MV-4-11 (cell line): Measurements from ENCODE around the gene DNASE1L1.

Source experiments
- DNase-seq: peaks from one replicate; lab custom pipeline; 2025; lab: John Stamatoyannopoulos, UW

The DNASE1L1 gene

DNA sequence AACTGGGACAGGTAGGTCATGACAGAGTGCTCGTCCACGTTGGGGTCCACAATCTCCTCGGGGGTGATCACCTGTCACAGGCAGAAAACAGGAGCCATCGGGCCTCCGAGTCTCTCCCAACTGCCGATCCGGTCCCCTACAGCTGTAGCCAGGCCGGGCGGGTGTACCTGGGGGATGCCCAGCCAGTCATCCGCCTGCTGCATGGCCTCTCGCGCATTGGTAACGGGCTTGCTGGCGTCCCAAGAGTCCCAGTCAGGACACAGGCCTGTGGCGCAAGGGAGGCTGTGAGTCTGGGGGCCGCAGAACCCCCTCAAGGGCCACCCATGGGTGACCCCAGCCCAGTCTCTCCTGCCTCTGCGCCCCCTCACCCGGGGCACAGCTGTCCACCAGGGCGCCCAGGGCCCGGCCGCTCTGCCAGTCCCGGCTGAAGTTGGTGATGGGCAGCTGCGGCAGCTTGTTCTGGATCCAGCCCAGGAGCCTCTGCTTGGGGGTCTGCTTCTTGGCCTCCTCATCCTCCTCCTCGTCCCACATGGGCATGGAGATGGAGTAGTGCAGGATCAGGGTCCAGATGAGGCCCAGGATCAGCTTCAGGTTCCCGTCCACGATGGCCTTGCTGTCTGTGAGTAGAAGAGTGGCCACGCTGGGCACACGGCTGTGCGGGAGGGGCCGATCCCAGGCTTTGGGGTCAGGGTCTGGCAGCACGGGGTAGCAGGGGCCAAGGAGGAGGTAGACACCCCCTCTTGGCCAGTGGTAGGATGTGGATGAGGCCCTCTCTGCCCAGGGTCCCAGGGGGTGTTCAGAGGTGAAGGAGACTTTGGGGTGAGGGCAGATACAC, 41.4 kb downstream of the DNASE1L1 start:
- DNase-seq: no peak

DNA sequence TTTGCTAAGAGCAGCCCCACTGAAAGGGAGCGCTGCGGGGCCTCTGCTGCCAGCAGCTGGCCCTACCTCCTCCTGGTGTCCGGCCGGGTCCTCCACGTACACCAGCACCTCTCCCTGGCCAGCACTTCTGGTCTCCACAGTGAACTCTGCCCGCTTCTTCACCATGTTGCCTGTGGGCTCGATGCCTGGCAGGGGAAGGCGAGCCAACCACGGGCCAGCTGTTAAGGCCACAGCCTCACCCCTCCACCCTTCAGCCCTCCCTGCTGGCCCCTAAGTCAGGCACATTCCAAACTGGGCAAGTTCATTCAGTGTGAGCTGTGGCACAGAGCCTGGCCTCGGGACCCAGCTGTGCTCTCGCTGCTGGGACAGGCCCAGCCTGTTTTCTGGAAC, 42.4 kb downstream of the DNASE1L1 start:
- no peak for DNase-seq

DNA sequence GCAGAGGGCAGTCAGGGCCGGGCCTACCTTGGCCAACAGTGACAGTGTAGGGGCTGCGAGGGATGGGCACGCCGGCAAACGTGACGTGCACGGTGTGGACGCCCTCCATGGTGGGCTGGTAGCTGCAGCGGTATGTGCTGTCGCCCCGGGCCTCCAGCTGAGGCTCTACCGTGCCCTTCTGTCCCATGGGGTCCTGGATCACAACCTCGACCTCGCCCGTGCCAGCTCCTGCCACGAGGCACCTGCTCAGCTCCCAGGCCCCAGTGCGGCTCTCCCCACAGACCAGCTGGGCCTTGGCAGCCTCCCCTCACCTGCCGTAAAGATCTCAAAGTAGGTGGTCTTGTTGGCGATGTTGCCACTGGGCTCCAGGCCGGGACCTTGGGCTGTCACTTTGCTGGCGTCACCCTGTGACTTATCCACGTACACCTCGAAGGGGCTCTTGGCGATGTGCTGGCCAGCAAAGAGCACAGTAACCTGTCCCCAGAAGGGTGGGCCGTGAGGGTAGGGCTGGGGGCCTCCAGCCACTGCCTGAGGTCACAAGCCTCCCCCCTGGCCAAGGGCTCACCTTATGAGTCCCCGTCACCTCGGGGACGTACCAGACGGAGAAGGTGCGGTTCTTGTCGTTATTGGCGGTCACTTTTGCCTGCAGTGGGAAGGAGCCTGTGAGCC, 42.9 kb downstream of the DNASE1L1 start:
- no peak for DNase-seq

DNA sequence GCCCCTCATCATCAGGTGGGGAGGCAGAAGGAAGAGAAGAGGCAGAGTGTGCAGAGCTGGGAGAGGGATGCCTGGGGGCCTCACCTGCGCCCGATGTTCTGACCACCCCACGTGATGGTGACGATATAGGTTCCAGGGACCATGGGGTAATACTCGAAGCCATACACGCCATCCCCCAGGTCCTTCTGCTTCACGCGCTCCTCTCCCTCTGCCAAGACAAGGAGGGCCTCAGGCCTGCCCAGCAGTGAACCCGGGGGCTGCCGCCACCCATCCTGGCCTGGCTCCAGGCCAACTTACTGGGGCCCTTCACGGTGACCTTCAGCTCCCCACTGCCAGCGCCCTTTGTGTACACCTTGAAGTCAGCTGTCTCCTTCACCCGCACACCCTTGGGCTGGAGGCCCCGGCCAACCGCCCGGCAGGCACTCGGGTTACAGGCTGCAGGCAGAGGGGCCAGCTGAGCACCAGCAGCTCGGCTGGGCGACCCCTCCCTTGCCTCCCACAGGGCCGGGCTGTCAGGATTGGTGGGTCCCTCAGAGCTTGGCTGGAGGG, 43.9 kb downstream of the DNASE1L1 start:
- no peak for DNase-seq

DNA sequence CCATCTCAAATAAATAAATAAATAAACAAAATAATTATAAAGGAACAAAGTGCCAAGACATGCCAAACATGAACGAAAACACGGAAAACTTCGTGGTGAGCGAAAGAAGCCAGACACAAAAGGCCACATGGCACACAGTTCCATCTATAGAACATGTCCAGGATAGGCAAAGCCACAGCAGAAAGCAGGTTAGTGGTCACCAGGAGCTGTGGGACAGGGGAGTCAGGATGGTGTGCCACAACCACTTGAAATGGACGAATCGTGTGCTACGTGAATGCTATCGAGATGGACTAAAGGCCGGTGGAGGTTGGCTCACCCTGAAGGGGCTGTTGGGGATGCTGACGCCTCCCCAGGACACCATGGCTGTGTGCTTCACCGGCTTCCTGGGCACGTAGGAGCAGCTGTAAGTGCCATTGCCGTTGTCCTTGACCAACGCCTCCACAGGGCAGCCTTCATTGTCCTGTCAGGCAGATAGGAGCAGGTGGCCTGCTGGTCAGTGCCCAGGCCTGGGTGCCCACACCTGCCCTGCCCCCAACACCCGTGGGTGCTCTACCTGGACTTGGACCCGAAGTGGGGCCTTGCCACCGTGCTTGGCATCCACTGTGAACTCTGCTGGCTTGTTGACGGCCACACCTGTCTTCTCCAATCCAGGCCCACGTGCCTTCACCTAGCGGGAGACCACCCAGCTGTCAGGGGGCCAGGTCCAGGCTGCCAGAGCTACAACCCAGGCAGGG, 45.2 kb downstream of the DNASE1L1 start:
- no peak for DNase-seq

DNA sequence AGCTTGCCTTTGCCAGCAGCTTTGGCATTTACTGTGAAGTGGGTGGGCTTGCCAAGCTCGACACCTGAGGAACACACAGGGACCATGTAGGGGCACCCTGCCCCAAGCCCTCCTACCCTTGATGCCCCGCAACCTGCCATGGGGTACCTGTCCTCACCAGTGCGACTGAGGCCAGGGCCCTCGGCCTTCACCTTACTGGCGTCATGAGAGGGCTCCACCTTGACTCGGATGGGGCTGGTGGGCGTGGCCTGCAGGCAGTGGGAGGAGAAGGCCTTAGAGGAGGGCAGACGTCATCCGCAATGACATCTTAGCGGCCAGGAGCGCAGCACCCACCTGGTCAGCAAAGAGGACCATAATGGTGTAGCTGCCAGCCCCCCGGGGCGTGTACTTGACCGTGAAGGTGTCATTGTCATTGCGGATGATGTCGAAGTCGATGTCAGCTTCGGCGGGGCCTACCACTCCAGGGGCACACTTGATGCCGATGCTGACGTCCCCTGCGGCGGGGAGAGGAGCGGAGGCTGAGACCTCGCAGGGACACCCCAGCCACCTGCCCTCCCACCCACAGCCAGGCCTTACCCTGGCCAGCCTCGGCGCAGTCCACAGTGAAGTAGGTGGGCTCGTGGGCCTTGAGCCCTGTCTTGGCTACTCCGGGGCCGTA, 46.8 kb downstream of the DNASE1L1 start:
- DNase-seq: no peak

DNA sequence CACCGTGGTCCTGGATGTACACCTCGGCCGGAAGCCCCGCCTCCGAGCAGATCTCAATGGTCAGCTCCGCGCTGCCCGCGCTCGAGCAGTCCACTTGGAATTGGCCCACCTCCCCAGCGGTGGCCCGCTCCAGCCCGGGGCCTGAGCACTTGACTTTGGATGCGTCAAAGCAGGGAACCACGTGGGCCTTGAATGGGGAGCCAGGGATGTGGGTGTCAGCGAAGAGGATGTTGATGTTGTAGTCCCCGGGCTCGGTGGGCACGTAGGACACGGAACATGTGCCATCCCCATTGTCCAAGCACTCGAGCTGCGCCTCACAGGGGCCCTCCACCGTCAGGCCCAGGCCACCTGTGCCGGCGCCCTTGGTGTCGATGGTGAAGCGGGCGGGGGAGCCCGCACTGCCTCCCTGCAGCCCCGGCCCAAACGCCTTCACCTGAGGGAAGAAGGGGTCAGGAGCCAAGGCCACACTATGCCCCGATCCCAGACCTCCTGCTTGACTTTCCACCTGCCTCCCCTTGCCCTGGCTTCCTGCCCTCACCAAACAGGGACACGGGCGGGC, 48.8 kb downstream of the DNASE1L1 start:
- no peak for DNase-seq

DNA sequence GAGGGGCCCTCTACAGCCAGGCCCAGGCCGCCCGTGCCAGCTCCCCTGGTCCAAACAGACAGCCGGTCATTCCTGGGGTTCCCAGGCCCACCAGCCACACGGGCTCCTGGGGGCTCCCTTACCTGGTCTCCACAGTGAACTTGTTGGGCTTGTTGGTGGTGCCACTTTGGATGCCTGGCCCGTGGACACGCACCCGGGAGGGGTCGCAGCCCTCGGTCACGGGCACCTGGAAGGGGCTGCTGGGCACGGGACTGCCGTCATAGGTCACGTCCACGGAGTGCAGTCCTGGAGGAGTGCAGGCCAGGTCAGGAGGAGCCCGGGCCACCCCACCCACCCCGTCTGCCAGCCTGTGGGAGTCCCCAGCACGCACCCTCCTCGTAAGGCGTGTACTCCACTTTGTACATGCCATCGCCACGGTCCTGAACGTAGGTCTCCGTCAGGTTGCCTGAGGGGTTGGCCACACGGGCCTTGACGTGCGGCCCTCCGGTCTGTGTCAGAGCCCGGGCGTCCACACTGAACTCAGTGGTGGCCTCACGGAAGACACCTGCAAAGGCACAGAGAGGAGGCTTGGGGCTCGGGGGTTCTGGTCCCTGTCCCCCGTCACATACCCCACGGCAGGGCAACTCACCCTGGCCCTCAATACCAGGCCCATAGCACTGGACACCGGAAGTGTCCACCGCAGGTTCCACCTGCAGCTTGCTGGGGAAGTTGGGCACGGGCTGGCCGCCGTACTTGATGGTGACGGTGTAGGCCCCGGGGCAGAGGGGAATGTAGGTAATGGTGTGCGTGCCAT, 49.5 kb downstream of the DNASE1L1 start:
- no peak for DNase-seq

DNA sequence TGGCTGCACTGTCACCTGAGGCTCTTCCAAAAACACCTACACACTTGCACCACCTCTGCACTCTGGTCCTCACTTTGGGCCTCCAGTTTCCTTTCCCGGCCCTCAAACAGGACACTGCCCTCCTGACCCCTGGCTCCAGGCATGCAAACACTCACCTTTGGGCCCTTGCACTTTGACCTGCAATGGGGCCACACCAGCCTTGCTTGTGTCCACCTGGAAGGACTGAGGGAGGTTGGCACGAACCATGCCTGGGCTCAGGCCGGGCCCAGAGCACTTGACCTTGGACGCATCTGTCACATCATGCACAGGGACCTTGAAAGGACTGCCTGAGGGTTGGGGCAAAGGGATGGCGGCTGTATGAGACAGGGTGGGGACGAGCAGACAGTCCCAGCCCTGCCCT, 50.2 kb downstream of the DNASE1L1 start:
- no peak for DNase-seq

DNA sequence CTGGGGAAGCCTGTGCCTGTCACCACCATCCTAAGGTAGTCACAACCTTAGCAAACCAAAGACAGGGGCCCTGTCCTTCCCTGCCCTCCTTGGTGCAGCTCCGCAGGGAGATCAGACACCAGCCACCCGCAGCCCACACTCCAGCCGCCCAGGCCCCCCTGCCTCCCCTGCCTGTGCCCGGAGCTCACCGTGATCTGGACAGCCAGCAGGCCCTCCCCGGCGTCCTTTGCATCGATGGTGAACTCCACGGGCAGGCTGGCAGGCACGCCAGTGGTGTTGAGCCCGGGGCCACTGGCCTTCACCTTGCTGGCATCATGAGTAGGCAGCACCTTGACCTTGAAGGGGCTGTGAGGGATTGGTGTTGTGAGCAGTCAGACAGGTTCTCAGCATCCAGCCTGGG, 51.0 kb downstream of the DNASE1L1 start:
- DNase-seq: no peak

DNA sequence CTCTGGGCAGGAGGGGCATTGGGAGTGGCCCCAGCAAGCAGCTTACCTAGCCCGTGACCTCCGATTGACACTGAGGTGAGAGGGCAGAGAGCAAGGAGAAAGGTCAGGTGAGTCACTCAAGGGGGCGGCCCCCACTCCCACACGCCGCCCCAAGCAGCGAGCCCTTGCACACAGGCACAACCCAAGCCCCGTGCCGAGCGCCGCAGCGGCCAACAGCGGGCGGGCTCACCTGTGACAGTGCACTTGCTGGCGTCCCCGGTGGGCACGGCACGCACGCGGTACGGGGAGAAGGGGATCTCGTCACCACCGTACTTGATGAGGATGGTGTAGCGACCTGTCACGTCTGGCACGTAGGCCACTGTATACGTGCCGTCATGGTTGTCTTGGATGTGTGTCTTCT, 51.8 kb downstream of the DNASE1L1 start:
- DNase-seq: no peak

DNA sequence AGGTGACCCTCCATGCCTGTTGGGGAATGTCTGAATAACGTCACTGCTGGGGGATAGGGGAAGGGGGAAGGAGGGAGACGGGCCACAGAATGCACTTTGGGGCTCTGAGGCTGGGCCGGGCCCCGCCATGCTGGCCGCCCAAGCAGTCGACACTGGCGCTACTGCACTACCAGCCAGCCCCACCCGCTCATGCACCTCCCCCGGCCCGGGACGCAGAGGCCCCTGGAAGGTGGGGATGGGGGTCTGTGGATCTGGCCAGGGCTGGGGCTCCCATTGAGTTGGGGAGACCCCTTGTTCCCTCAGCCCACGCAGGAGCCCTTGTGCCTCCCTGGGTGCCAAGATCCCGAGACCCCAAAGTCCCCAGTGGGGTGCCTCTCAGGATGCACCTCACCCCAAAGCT, 52.5 kb downstream of the DNASE1L1 start:
- no peak for DNase-seq

DNA sequence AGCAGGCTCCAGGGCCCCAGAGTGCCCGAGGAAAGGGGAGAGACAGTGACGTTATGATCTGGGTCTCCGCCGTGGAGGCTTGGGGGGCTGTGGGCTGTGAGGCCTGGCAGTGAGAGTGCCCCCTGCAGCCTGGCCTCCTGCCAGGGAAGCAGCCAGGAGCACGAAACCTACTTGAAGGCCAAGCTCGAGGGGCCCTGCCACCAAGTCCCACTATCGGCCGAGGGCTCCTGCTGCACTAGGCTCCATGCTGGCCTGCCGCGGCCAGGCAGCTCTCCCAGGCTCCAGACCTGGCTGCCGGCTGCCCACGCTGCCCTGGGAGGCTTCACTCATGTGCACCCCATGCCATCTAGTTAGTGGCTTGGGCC, 53.3 kb downstream of the DNASE1L1 start:
- no peak for DNase-seq

DNA sequence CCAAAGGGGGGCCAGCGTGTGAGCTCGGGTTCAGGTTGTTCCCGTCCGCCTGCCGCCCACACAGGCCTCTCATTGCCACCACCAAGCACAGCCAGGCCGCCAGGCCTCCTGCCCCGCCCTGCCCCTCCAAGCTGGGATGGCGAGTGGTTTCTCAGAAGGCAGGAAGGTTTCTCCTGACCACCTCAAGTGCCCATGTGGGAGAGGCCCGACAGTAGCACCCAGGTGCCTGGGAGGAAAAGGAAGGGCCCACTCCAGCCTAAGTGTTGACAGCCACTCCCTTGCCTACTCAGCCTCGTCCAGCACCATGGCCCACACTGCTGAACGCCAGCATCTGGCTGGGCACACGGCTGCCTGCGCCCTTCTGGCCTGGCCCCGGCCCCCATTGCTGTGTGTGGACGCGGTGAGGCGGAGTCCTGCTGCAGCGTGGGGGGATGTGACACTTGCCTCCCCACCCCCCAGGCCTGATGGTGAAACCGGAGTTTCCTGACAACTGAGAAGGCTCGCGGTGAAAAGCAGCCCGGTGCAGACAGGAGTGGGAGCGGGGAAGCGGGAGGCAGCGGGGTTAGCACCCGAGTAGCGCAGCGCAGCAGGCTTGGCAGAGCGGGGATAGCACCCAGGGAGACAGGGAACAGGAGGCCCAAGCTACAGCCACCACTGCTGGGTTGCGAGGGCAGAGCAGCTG, 53.8 kb downstream of the DNASE1L1 start:
- no peak for DNase-seq

DNA sequence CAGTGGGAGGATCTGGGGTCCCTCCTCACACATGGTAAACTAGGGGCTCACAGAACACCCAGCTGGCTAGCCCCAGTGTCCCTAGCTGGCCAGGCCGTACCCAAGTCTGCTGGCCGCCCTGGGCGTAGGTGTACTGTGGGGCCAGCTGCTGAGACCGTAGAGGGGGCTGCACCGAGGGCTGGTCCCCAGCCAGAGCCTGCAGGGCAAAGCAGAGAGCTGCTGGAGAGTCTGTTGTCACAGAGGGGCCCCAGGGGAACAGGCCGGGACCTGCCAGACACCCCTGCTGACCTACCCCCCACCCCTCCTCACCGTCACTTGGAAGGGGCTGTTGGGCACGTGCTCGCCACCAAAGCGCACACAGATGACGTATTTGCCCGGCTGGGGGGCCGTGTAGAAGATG, 54.5 kb downstream of the DNASE1L1 start:
- no peak for DNase-seq

DNA sequence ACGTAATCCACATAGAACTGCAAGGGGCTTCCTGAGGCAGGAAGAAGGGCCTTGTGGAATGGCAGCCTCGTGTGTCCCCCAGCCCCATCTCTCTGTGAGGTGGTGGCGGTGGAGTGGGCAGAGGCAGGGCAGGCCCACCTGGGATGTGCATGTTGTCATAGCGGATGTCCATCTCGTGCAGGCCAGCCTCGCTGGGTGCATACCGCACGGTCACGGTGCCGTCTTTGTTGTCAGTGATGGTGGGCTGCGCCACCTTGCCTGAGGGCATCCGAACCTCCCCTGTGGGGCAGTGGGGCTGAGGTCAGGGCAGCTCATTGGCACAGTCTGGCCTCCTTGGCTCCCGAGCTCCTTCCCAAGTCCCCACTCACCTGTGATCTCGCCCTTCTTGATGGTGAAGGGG, 55.0 kb downstream of the DNASE1L1 start:
- no peak for DNase-seq

DNA sequence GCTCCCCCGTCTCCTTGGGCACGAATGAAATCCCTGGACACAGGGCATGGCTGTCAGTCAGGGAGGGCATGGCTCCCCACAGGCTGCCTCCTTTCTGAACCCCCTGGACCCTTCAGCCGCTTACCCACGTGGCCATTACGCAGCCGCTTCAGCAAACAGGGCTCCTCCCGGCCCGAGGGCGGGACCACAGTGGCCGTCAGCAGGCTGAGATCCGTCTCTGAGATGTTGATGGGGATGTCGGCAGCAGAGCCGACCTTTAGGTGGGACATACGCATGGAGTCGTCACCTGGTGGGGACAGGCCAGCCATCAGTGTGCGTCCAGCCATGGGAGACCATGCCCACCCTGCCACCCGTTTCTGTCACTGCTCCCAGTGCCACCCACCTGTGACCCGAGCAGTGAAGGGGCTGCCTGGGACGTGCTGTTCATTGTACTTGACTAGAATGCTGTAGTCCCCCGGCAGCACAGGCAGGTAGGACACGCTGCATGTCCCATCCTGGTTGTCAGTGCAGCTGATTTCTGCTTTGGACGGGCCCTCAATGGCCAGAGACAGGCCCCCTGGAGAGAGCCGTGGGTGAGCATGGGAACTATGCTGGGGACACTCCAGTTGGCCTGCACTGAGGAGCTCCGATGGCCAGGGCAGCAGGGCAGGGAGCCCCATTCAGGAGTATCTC, 55.7 kb downstream of the DNASE1L1 start:
- DNase-seq: no peak

DNA sequence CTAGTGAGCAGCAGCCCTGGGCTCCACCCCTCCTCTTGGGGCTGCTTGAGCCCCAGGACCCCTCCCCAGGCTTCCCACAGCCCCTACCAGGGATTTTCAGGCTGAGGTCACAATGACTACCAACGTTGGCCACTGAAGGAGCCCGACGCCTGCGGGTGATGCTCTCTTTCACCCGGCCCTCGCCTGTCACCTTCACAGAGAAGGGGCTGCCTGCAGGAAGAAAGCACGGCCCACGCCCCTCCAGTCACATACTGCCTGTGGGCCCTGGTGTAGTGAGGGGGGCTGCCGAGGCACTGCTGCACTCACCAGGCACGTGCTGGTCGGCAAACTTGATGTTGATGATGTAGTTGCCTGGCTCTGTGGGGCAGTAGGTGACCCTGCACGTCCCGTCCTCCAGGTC, 56.6 kb downstream of the DNASE1L1 start:
- no peak for DNase-seq

DNA sequence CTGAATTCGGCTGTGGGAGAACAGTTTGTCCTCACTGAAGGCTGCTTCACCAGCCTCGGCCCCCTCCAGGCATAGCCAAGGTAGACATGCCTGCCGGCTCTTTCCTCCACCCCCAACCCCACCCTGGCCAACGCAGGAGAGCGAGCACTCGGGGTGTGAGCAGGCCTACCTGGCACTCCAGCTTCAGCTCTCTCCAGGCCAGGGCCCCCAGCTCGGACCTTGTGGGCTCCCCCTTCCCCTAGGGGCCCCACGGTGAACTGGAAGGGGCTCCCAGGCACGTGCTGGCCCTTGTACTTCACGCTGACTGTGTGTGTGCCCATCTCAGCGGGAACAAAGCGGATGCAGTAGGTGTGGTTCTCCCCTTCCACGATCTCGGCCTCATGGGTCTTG, 57.0 kb downstream of the DNASE1L1 start:
- no peak for DNase-seq
